ENCODE results near the gene MRGPRF.

DNA sequence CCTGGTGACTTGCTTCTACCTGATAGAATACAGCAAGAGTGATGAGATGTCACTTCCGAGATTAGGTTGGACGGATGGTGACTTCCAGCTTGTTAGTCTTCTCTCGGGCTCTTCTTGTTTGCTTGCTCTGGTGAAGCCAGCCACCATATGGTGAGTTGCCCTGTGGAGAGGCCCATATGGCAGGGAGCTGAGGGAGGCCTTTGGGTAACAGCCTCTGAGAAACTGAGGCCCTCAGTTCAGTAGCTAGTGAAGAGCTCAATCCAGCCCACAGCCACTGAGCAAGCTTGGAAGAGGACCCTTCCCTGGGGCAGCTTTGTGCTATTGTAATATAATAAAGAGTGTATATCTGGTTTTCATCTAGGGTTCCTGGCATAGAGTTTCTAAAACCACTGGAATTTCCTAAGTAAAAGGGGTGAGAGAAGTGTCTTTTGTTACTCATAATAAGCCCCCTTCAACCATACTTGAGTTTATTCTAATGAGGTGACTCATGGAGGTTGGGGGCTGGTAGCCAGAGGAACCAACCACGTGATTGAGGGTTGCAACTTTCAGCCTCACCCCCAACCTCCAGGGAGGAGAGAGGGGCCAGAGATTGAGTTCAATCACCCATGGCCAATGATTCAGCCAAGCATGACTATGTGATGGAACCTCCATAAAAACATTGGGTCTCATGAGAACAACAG, 27.7 kb upstream of the MRGPRF start:
- TF ChIP-seq, protein P1, sequence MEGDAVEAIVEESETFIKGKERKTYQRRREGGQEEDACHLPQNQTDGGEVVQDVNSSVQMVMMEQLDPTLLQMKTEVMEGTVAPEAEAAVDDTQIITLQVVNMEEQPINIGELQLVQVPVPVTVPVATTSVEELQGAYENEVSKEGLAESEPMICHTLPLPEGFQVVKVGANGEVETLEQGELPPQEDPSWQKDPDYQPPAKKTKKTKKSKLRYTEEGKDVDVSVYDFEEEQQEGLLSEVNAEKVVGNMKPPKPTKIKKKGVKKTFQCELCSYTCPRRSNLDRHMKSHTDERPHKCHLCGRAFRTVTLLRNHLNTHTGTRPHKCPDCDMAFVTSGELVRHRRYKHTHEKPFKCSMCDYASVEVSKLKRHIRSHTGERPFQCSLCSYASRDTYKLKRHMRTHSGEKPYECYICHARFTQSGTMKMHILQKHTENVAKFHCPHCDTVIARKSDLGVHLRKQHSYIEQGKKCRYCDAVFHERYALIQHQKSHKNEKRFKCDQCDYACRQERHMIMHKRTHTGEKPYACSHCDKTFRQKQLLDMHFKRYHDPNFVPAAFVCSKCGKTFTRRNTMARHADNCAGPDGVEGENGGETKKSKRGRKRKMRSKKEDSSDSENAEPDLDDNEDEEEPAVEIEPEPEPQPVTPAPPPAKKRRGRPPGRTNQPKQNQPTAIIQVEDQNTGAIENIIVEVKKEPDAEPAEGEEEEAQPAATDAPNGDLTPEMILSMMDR (IDR thresholded peaks at IDR 0.05), result no peak
- no peak for TF ChIP-seq POLR2A (IDR thresholded peaks at IDR 0.05)
